Neural cell (in vitro differentiated cells): Measurements from ENCODE around the gene GALK1. TPM values are rescaled to one million over a fixed set of nuclear protein-coding genes. Genes with fewer than 3 reads are reported as not detected.

Experiments used
- H2AFZ ChIP-seq: fragments of 200-600, 300-800 bp; sonication (generic), shearing (Covaris generic); 2 replicates; pipeline ENCODE4 v1.6.0; 2014; ENCODE audit warnings: low read depth, mild to moderate bottlenecking, antibody characterized with exemption, low read length, moderate library complexity
- H3F3A ChIP-seq: fragments of 200-600 bp; shearing (Covaris generic); 2 replicates; pipeline ENCODE4 v1.6.1; 2016; ENCODE audit warnings: mild to moderate bottlenecking, moderate library complexity, mixed read lengths, antibody characterized with exemption, low read length; ENCODE audit not compliant: insufficient read depth, poor library complexity, severe bottlenecking
- H3K27ac ChIP-seq: fragments of 200-600, 300-800 bp; sonication (generic), shearing (Covaris generic); 2 replicates; pipeline ENCODE4 v1.5.1; 2014; ENCODE audit warnings: mild to moderate bottlenecking, low read length, moderate library complexity
- H3K27me3 ChIP-seq: fragments of 300-800, 200-600 bp; sonication (generic), shearing (Covaris generic); 2 replicates; pipeline ENCODE4 v1.6.0; 2014; ENCODE audit warnings: mild to moderate bottlenecking, low read depth, low read length, moderate library complexity; ENCODE audit not compliant: insufficient read depth
- H3K36me3 ChIP-seq: fragments of 300-800, 200-600 bp; sonication (generic), shearing (Covaris generic); 2 replicates; pipeline ENCODE4 v1.5.1; 2014; ENCODE audit warnings: mild to moderate bottlenecking, antibody characterized with exemption, low read length, moderate library complexity; ENCODE audit not compliant: insufficient read depth
- H3K4me2 ChIP-seq: fragments of 300-800, 200-600 bp; sonication (generic), shearing (Covaris generic); 2 replicates; pipeline ENCODE4 v1.6.0; 2014; ENCODE audit warnings: mild to moderate bottlenecking, low read length
- H3K4me3 ChIP-seq: fragments of 300-800, 200-600 bp; sonication (generic), shearing (Covaris generic); 2 replicates; pipeline ENCODE4 v1.5.1; 2014; ENCODE audit warnings: mild to moderate bottlenecking, low read length, moderate library complexity
- H3K79me2 ChIP-seq: fragments of 200-600 bp; shearing (Covaris generic); replicated peaks from 2 replicates; pipeline ENCODE4 v1.6.0; 2014; ENCODE audit warnings: mild to moderate bottlenecking, low read length, moderate library complexity; ENCODE audit not compliant: insufficient read depth
- H3K9ac ChIP-seq: fragments of 300-800, 200-600 bp; sonication (generic), shearing (Covaris generic); 2 replicates; pipeline ENCODE4 v1.6.1; 2016; ENCODE audit warnings: mild to moderate bottlenecking, low read length, mixed read lengths
- H3K9me2 ChIP-seq: fragments of 200-600 bp; shearing (Covaris generic); 2 replicates; pipeline ENCODE4 v1.6.1; 2016; ENCODE audit warnings: mild to moderate bottlenecking, low read length, mixed read lengths; ENCODE audit not compliant: insufficient read depth
- H3K9me3 ChIP-seq: fragments of 200-600, 300-800 bp; sonication (generic), shearing (Covaris generic); 2 replicates; pipeline ENCODE4 v1.6.1; 2016; ENCODE audit warnings: mild to moderate bottlenecking, mixed run types, low read length, moderate library complexity, mixed read lengths
- H4K20me1 ChIP-seq: fragments of 200-600 bp; shearing (Covaris generic); 2 replicates; pipeline ENCODE4 v1.6.1; 2016; ENCODE audit warnings: mild to moderate bottlenecking, mixed run types; ENCODE audit not compliant: insufficient read depth
- CTCF ChIP-seq: fragments of 450-650 bp; IDR thresholded peaks from 2 replicates; pipeline ENCODE4 v1.5.1; 2014; ENCODE audit warnings: antibody characterized with exemption, mild to moderate bottlenecking, moderate library complexity; ENCODE audit not compliant: poor library complexity, severe bottlenecking
- EP300 ChIP-seq: fragments of 450-650 bp; conservative IDR thresholded peaks from 2 replicates; pipeline ENCODE4 v1.6.1; 2014; ENCODE audit warnings: antibody characterized with exemption, mild to moderate bottlenecking, moderate library complexity; ENCODE audit not compliant: poor library complexity, severe bottlenecking
- EZH2 ChIP-seq: fragments of 200-600, 300-800 bp; shearing (Covaris generic), sonication (generic); IDR thresholded peaks from 2 replicates; pipeline ENCODE4 v1.6.1; 2014; ENCODE audit warnings: antibody characterized with exemption, low read length, borderline replicate concordance, mild to moderate bottlenecking; ENCODE audit not compliant: insufficient read depth, poor library complexity, severe bottlenecking
- MXI1 ChIP-seq: fragments of 450-650 bp; conservative IDR thresholded peaks from 2 replicates; pipeline ENCODE4 v1.6.1; 2014; ENCODE audit warnings: antibody characterized with exemption, mild to moderate bottlenecking; ENCODE audit not compliant: poor library complexity, severe bottlenecking
- POLR2AphosphoS5 ChIP-seq: IDR thresholded peaks from 2 replicates; pipeline ENCODE4 v1.6.1; 2012
- RAD21 ChIP-seq: fragments of 450-650 bp; conservative IDR thresholded peaks from 2 replicates; pipeline ENCODE4 v1.6.1; 2014; ENCODE audit warnings: antibody characterized with exemption, mild to moderate bottlenecking, moderate library complexity
- REST ChIP-seq: IDR thresholded peaks from 2 replicates; pipeline ENCODE4 v1.6.1; 2012; ENCODE audit warnings: borderline replicate concordance
- SMC3 ChIP-seq: fragments of 450-650 bp; conservative IDR thresholded peaks from 2 replicates; pipeline ENCODE4 v1.6.1; 2014; ENCODE audit warnings: antibody characterized with exemption, mild to moderate bottlenecking, moderate library complexity; ENCODE audit not compliant: poor library complexity
- TAF1 ChIP-seq: IDR thresholded peaks from 2 replicates; pipeline ENCODE4 v1.6.1; 2012; ENCODE audit warnings: low read depth
- polyA plus RNA-seq: library from polyadenylated mRNA; depleted of rRNA; stranded (reverse); fragments of >200 nt; gene quantifications from 2 replicates; pipeline ENCODE4 v1.2.3, GENCODE V29; 2014

GALK1 gene
- polyA plus RNA-seq, 1 donor from 2014 or later, result 4.8 TPM

GRCh38 chr17:75748706-75749105 is 16.3 kb downstream of the GALK1 start:
- Histone ChIP-seq H3K36me3 (no peaks in the 10 kb centered on the region), H3K4me3 (no peak overlapping the region), H4K20me1 (no peaks in the 10 kb centered on the region), H3K9me2 (no peaks in the 10 kb centered on the region), H2AFZ (no peak overlapping the region), H3K9me3 (no peaks in the 10 kb centered on the region), H3K27me3 (no peaks in the 10 kb centered on the region), H3F3A (no peaks in the 10 kb centered on the region), H3K79me2 (no peaks in the 10 kb centered on the region), H3K4me2 (no peak overlapping the region), H3K9ac (no peak overlapping the region), H3K27ac (no peak overlapping the region)
- no peak for TF ChIP-seq REST
- no peak for TF ChIP-seq EP300
- TF ChIP-seq EZH2, result no peak
- no peak for TF ChIP-seq CTCF
- TF ChIP-seq SMC3, result no peak
- TF ChIP-seq MXI1, result no peak
- no peak for TF ChIP-seq POLR2AphosphoS5
- no peak for TF ChIP-seq TAF1
- TF ChIP-seq RAD21, result no peak

GRCh38 chr17:75743625-75744206 is 21.3 kb downstream of the GALK1 start:
- Histone ChIP-seq H3K9ac (no peak overlapping the region), H3K9me2 (no peaks in the 10 kb centered on the region), H3K4me2 (no peak overlapping the region), H3K27me3 (no peaks in the 10 kb centered on the region), H3K27ac (no peak overlapping the region), H3K9me3 (no peaks in the 10 kb centered on the region), H3K36me3 (no peaks in the 10 kb centered on the region), H3K79me2 (no peaks in the 10 kb centered on the region), H4K20me1 (no peaks in the 10 kb centered on the region), H2AFZ (no peak overlapping the region), H3K4me3 (no peak overlapping the region), H3F3A (no peaks in the 10 kb centered on the region)
- TF ChIP-seq CTCF (no peak), RAD21 (no peak), MXI1 (no peak), POLR2AphosphoS5 (no peak), EP300 (no peak), TAF1 (no peak), SMC3 (no peak), REST (no peak), EZH2 (no peak)
